Keratinocyte (primary cell): ENCODE measurements around the gene LILRA1. TPM values are rescaled to one million over a fixed set of nuclear protein-coding genes. Genes with fewer than 3 reads are reported as not detected.
"Not testable (repeated sequence)": the region's sequence is repeated elsewhere in the genome, so short reads cannot be mapped to it uniquely, and the experiment has no call there.

ENCODE experiments used
- DNase-seq: peaks from one replicate; pipeline ENCODE4 v3.0.0-alpha.2; 2011; ENCODE audit warnings: low read depth, missing footprints, low spot score
- FAIRE-seq: peaks from 2 replicates; lab custom pipeline; 2011; peaks lifted over from hg19 to GRCh38; lab: Jason Lieb, UNC
- H2AFZ ChIP-seq: 2 replicates; pipeline ENCODE4 v1.6.0; 2012; ENCODE audit warnings: low read length, control low read depth, inconsistent platforms; ENCODE audit not compliant: control insufficient read depth
- H3K27ac ChIP-seq: 2 replicates; pipeline ENCODE4 v1.5.1; 2011; ENCODE audit warnings: low read length; ENCODE audit not compliant: control insufficient read depth, insufficient read depth
- H3K27me3 ChIP-seq: 3 replicates; pipeline ENCODE4 v1.6.0; 2011; ENCODE audit warnings: low read length; ENCODE audit not compliant: control insufficient read depth, insufficient read depth; ENCODE audit errors: extremely low read depth
- H3K36me3 ChIP-seq, 2 experiments: 2 replicates in 1 of 2; 3 replicates in 1 of 2; pipeline ENCODE4 v1.5.1; 2011; ENCODE audit warnings: low read length in 2 of 2, mild to moderate bottlenecking in 1 of 2; ENCODE audit not compliant: control insufficient read depth in 2 of 2, insufficient read depth in 2 of 2; ENCODE audit errors: extremely low read depth in 1 of 2
- H3K4me1 ChIP-seq: 3 replicates; pipeline ENCODE4 v1.5.1; 2011; ENCODE audit warnings: low read length; ENCODE audit not compliant: control insufficient read depth, insufficient read depth; ENCODE audit errors: extremely low read depth
- H3K4me2 ChIP-seq: 3 replicates; pipeline ENCODE4 v1.6.0; 2011; ENCODE audit warnings: low read depth, low read length; ENCODE audit not compliant: control insufficient read depth, insufficient read depth; ENCODE audit errors: extremely low read depth
- H3K4me3 ChIP-seq, 3 experiments: fragments of 200-600 bp in 1 of 3; sonication (generic) in 1 of 3; 2 replicates in 2 of 3; 3 replicates in 1 of 3; pipeline ENCODE4 v1.5.1; 2011 to 2016; ENCODE audit warnings: low read length in 3 of 3, mild to moderate bottlenecking in 3 of 3, control low read depth in 2 of 3, inconsistent platforms in 1 of 3, low read depth in 1 of 3, mixed read lengths in 1 of 3, mixed run types in 1 of 3, moderate library complexity in 1 of 3; ENCODE audit not compliant: control insufficient read depth in 2 of 3, insufficient read depth in 2 of 3; ENCODE audit errors: extremely low read depth in 1 of 3
- H3K79me2 ChIP-seq: 2 replicates; pipeline ENCODE4 v1.6.0; 2012; ENCODE audit warnings: low read length; ENCODE audit not compliant: control insufficient read depth, insufficient read depth
- H3K9ac ChIP-seq: 3 replicates; pipeline ENCODE4 v1.6.0; 2011; ENCODE audit warnings: low read length; ENCODE audit not compliant: control insufficient read depth, insufficient read depth; ENCODE audit errors: extremely low read depth
- H3K9me1 ChIP-seq: 3 replicates; pipeline ENCODE4 v1.6.0; 2011; ENCODE audit warnings: low read length; ENCODE audit not compliant: control insufficient read depth, insufficient read depth; ENCODE audit errors: extremely low read depth
- H3K9me3 ChIP-seq: 2 replicates; pipeline ENCODE4 v1.5.1; 2012; ENCODE audit warnings: low read depth, low read length; ENCODE audit not compliant: control insufficient read depth
- H4K20me1 ChIP-seq: 3 replicates; pipeline ENCODE4 v1.6.0; 2011; ENCODE audit warnings: low read length; ENCODE audit not compliant: control insufficient read depth, insufficient read depth; ENCODE audit errors: extremely low read depth
- CTCF ChIP-seq, 3 experiments: IDR thresholded peaks in 1 of 3; conservative IDR thresholded peaks in 1 of 3; optimal IDR thresholded peaks in 1 of 3; 2 replicates in 2 of 3; 3 replicates in 1 of 3; pipeline versions ENCODE3 to v1.5.1; 2011; ENCODE audit warnings: low read length in 3 of 3, mild to moderate bottlenecking in 3 of 3, moderate library complexity in 2 of 3, control low read depth in 1 of 3, inconsistent platforms in 1 of 3; ENCODE audit not compliant: insufficient read depth in 2 of 3; ENCODE audit errors: extremely low read depth in 1 of 3
- EZH2 ChIP-seq: IDR thresholded peaks from one replicate; pipeline ENCODE4 v1.6.1; 2012; ENCODE audit warnings: inconsistent platforms, mild to moderate bottlenecking, low read length, moderate library complexity
- dilution Hi-C: fragments of 300-500 bp; cut with MboI; formaldehyde crosslinking; loops from one replicate; pipeline ENCODE4 v1.7.0; 2020; ENCODE audit warnings: low sequenced_read_pairs; ENCODE audit not compliant: extremely low pct_ligation_motif_present
- polyA plus RNA-seq, 5 experiments: library from polyadenylated mRNA; depleted of rRNA in 3 of 5; stranded (reverse) in 3 of 5; stranded (forward) in 1 of 5; unstranded in 1 of 5; fragments of >200 nt; gene quantifications; 1 replicate in 1 of 5; 2 replicates in 3 of 5; 3 replicates in 1 of 5; pipeline versions ENCODE4 v1.2.1 to v1.2.3, GENCODE V29; 2011 to 2012; ENCODE audit warnings: missing spikeins in 2 of 5, low read depth in 1 of 5, low replicate concordance in 1 of 5

LILRA1 gene
- polyA plus RNA-seq, 1 donor (not counting 4 experiments of a cell fraction or from before 2014, with no cell fraction given), result not detected

- Histone ChIP-seq H3K9me3 (peaks cover 1% of the 10 kb centered on the region), H2AFZ (no peak overlapping the region), H3K4me3 (no peak overlapping the region), H4K20me1 (no peaks in the 10 kb centered on the region), H3K36me3 (no peaks in the 10 kb centered on the region), H3K4me2 (no peak overlapping the region), H3K9ac (no peak overlapping the region), H3K4me1 (no peaks in the 10 kb centered on the region), H3K27me3 (no peaks in the 10 kb centered on the region), H3K79me2 (no peaks in the 10 kb centered on the region), H3K9me1 (no peaks in the 10 kb centered on the region), H3K27ac (no peak overlapping the region)
- FAIRE-seq, result no peak
- no peak for DNase-seq
- dilution Hi-C loops, result no loop called here
- TF ChIP-seq CTCF (optimal IDR thresholded peaks at IDR 0.05 in 1 of 3, IDR thresholded peaks at IDR 0.05 in 1 of 3, conservative IDR thresholded peaks at IDR 0.05 in 1 of 3; ENCODE audit: extremely low read depth in 1 of 3, insufficient read depth in 2 of 3, low read length in 3 of 3) (no peak), EZH2 (no peak)
These were observed 33.3 kb downstream of the LILRA1 start for GRCh38 chr19:54626757-54627156.

GRCh38 chr19:54627912-54628311 lies 34.5 kb downstream of the LILRA1 start:
- H3K27ac ChIP-seq, dilution Hi-C loops: not testable (repeated sequence)

DNA sequence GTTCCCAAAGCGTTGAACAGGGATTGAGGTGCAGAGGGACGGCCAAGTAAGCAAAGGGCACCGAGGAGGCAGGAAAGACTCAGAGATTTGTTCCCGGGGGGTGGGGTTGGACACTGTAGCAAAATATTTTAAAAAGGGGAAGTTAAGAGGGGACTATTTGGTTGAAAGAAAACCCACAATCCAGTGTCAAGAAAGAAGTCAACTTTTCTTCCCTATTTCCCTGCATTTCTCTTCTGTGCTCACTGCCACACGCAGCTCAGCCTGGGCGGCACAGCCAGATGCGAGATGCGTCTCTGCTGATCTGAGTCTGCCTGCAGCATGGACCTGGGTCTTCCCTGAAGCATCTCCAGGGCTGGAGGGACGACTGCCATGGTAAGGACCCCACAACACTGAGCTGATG lies 36.8 kb downstream of the LILRA1 start, which contains the start of gene LILRB1:
Gene LILRB1, plus strand, starts transcription at position 223 of the 400 bp plus-strand sequence. CDS start 590 bp downstream, outside the sequence.
- DNase-seq, H3K9me1 ChIP-seq, H2AFZ ChIP-seq, FAIRE-seq, H3K79me2 ChIP-seq, H3K4me2 ChIP-seq, dilution Hi-C loops, H3K9ac ChIP-seq, H3K4me1 ChIP-seq, H4K20me1 ChIP-seq, H3K27me3 ChIP-seq, H3K27ac ChIP-seq, H3K36me3 ChIP-seq, H3K4me3 ChIP-seq, H3K9me3 ChIP-seq: not testable (repeated sequence)

More at GRCh38 chr19:54627912-54628311, 34.5 kb downstream of the LILRA1 start:
- H3K4me3 ChIP-seq, H4K20me1 ChIP-seq, H3K9ac ChIP-seq, H3K4me1 ChIP-seq, H3K4me2 ChIP-seq, H3K36me3 ChIP-seq, DNase-seq, H3K27me3 ChIP-seq, H3K79me2 ChIP-seq, H2AFZ ChIP-seq, FAIRE-seq, H3K9me3 ChIP-seq, H3K9me1 ChIP-seq: not testable (repeated sequence)
